Testis (tissue), 3 donors: ENCODE data around the gene GCNT4. TPM values are rescaled to one million over a fixed set of nuclear protein-coding genes. Genes with fewer than 3 reads are reported as not detected.

Experiments
- DNase-seq: peaks from one replicate; pipeline ENCODE4 v3.0.0-alpha.2; 2019
- H3K27ac ChIP-seq, 2 donors: fragments of 200-600 bp; sonication (generic); one replicate each; pipeline ENCODE4 v1.5.1; 2019
- H3K27me3 ChIP-seq: fragments of 200-600 bp; sonication (generic); one replicate; pipeline ENCODE4 v1.5.1; 2019
- H3K36me3 ChIP-seq: fragments of 200-600 bp; sonication (generic); one replicate; pipeline ENCODE4 v1.5.1; 2017; ENCODE audit warnings: low read depth; ENCODE audit errors: missing control alignments
- H3K4me1 ChIP-seq: fragments of 200-600 bp; sonication (generic); one replicate; pipeline ENCODE4 v1.5.1; 2019
- H3K4me3 ChIP-seq, 2 donors: fragments of 200-600 bp; sonication (generic); one replicate each; pipeline ENCODE4 v1.5.1; 2017 to 2019
- H3K9me3 ChIP-seq: fragments of 200-600 bp; sonication (generic); one replicate; pipeline ENCODE4 v1.5.1; 2017
- POLR2A ChIP-seq: fragments of 450-650 bp; IDR thresholded peaks from one replicate; pipeline ENCODE4 v1.6.1; 2017; ENCODE audit warnings: antibody characterized with exemption, mild to moderate bottlenecking, moderate library complexity
- WGBS, 2 donors: methylation state at CpG; one replicate each; pipeline ENCODE4 v1.1.5; 2018; 5-methylcytosine and 5-hydroxymethylcytosine counted together
- intact Hi-C: fragments of 100-400 bp; cut with DNase I; formaldehyde crosslinking; loops from one replicate; pipeline ENCODE4 v1.15.1; 2023; ENCODE audit warnings: low total_unique reads
- polyA plus RNA-seq: library from polyadenylated mRNA; stranded (reverse); fragments of 350-450 nt; fragmentation: Illumina TruSeq; extraction: RNeasy Lipid Tissue Mini Kit (QIAGEN cat#74804); gene quantifications from one replicate; pipeline ENCODE4 v1.2.3, GENCODE V29; 2014; ENCODE audit warnings: low read depth, low replicate concordance; ENCODE audit not compliant: insufficient read depth
- total RNA-seq, 2 donors: library from RNA; depleted of rRNA; stranded (reverse); fragments of >200 nt; gene quantifications; one replicate each; pipeline ENCODE4 v1.2.3, GENCODE V29; 2016
- TF ChIP-seq, protein P1 (sequence below), 3 experiments: fragments of 450-650 bp in 2 of 3; fragments of 200-600 bp in 1 of 3; sonication (generic) in 1 of 3; IDR thresholded peaks; one replicate each; pipeline ENCODE4 v1.5.1; 2016 to 2019; ENCODE audit warnings: antibody characterized with exemption in 3 of 3, mild to moderate bottlenecking in 2 of 3, moderate library complexity in 1 of 3

GCNT4 gene
- total and polyA plus RNA-seq, 3 donors from 2014 or later: 1.8 to 2.8 (median 2.7) TPM

DNA sequence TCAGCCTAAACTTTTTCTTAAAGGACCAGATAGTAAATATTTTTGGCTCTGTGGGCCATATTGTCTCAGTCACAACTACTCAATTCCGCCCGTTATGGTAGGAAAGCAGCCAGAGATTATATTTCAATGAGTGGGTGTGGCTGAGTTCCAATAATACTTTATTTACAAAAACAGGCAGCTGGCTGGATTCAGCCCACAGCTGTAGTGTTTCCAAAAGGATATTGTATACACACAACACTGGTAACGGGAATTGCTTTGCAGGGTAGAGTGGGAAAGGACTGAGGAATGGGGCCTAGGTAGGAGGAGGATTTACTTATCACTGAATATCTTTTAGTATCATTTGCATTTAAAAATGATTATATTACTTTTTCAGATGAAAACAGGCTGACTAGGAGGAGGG is 21.0 kb downstream of the GCNT4 start:
- intact Hi-C loops: no loop called here
- Histone ChIP-seq H3K4me3 (no peak overlapping the region), H3K27me3 (no peaks in the 10 kb centered on the region), H3K27ac (no peak overlapping the region), H3K9me3 (no peaks in the 10 kb centered on the region), H3K36me3 (no peaks in the 10 kb centered on the region), H3K4me1 (no peaks in the 10 kb centered on the region)
- TF ChIP-seq, protein P1, sequence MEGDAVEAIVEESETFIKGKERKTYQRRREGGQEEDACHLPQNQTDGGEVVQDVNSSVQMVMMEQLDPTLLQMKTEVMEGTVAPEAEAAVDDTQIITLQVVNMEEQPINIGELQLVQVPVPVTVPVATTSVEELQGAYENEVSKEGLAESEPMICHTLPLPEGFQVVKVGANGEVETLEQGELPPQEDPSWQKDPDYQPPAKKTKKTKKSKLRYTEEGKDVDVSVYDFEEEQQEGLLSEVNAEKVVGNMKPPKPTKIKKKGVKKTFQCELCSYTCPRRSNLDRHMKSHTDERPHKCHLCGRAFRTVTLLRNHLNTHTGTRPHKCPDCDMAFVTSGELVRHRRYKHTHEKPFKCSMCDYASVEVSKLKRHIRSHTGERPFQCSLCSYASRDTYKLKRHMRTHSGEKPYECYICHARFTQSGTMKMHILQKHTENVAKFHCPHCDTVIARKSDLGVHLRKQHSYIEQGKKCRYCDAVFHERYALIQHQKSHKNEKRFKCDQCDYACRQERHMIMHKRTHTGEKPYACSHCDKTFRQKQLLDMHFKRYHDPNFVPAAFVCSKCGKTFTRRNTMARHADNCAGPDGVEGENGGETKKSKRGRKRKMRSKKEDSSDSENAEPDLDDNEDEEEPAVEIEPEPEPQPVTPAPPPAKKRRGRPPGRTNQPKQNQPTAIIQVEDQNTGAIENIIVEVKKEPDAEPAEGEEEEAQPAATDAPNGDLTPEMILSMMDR (IDR thresholded peaks at IDR 0.05): no peak
- TF ChIP-seq POLR2A: no peak
- DNase-seq: no peak
- 75 to 79% methylated on average over 3 of the region's 3 CpGs for WGBS, 2 donors

DNA sequence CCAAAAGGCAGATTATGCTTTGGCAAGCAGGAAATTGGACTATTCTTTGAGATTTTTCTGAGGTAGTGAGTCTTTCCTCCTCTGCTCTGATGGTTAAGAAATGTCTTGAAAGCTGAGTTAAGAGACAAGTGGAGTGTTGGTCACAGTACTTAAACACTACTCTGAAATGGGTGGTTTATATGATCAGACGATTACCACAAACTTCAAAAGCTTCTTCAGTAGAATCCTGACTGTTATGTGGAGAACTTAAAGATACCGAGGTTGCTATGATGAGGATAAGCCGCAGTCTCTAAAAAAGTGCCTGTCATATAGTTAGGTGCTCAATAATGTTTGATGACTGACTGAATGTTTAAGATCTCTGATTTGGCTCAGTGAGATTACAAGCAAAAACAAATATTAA is 24.3 kb downstream of the GCNT4 start:
- DNase-seq: no peak
- TF ChIP-seq POLR2A: no peak
- TF ChIP-seq, protein P1 (IDR thresholded peaks at IDR 0.05): no peak
- H3K27ac ChIP-seq: no peak overlapping the region
- no peaks in the 10 kb centered on the region for H3K36me3 ChIP-seq
- H3K9me3 ChIP-seq: no peaks in the 10 kb centered on the region
- H3K27me3 ChIP-seq: no peaks in the 10 kb centered on the region
- no peak overlapping the region for H3K4me3 ChIP-seq
- intact Hi-C loops: no loop called here
- WGBS, 2 donors: 90% methylated on average over 3 of the region's 3 CpGs
- no peaks in the 10 kb centered on the region for H3K4me1 ChIP-seq

DNA sequence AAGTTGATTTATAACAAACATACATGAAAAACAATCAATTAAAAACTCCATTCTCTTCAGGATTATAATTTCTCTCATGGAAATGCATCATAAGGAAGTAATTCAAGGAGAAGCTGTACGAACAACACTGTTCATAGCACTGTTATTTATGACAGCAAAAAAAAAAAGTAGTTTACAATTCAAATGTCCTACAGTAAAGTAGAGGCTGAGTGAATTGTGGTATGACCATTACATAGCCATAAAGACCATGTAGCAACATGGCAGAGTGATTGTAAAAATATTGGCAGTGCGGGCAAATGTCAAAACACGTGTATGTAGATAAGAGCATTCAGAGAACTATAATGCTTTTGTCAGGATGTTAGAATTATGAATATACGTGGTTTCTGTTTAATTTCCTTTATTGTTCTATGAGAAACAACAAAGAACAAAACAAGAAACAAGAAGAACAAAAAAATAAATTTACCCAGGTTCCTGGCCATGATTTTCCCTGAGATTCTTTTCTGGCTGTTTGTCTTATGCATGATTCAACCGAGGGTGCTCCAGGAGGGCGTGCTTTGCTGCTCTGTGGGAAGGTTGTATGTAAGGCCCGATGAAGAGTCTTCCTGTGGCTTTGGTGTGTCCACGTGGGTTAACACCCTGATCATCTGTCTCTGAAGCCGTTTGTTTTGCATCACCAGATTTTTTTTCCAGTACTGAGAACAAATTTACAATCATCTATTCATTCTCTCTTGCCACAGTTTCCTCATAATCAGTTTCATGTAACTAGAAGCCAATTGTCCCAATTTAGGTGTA is 28.8 kb downstream of the GCNT4 start:
- 70 to 82% methylated on average over 9 of the region's 9 CpGs for WGBS, 2 donors
- TF ChIP-seq POLR2A: no peak
- TF ChIP-seq, protein P1 (IDR thresholded peaks at IDR 0.05): no peak
- intact Hi-C loops: no loop called here
- H3K36me3 ChIP-seq: no peaks in the 10 kb centered on the region
- H3K4me1 ChIP-seq: peaks cover 6% of the 10 kb centered on the region
- no peak overlapping the region for H3K27ac ChIP-seq
- DNase-seq: no peak
- no peaks in the 10 kb centered on the region for H3K9me3 ChIP-seq
- H3K27me3 ChIP-seq: no peaks in the 10 kb centered on the region
- H3K4me3 ChIP-seq: no peak overlapping the region

DNA sequence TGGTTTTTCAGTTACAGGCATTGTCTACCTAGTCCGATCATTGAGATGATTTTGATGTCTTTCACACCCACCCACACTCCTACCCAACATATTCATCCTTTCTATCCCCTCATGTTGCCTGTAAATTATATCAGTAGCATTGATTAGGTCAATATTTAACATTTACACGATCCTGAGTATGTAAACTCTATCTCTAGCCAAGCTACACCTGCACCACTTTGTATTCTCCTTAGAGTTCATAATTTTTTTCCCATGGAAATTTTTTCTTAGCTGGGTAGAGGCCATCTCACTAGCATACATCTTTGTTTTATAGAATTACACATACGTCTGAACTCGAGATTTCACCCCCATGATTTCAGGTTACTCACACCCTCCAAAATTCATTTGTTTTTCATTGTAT is 30.6 kb downstream of the GCNT4 start:
- no peak for DNase-seq
- H3K27me3 ChIP-seq: no peaks in the 10 kb centered on the region
- no peaks in the 10 kb centered on the region for H3K36me3 ChIP-seq
- H3K9me3 ChIP-seq: no peaks in the 10 kb centered on the region
- intact Hi-C loops: no loop called here
- no peak overlapping the region for H3K27ac ChIP-seq
- H3K4me3 ChIP-seq: no peak overlapping the region
- 74 to 85% methylated on average over 4 of the region's 4 CpGs for WGBS, 2 donors
- TF ChIP-seq POLR2A: no peak
- TF ChIP-seq, protein P1 (IDR thresholded peaks at IDR 0.05): no peak
- H3K4me1 ChIP-seq: peaks cover 6% of the 10 kb centered on the region

DNA sequence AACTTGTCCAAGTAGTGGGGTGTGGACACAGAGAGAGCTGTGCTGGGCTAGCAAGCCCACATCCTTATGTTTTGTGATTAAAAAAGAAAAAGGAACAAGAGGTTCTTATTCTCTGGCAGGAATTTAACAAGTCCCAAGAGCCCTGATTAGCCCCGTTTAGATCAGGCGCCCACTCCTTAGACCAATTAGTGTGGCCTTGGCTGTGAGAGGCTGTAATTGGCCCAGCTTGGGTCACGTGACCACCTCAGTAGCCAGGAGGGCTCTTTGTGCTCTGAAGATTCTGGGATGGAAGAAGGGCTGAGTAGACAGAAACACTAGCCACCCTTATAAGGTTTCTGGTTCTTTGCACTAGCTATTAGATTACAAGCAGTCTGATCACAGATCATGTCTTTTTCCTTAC is 31.1 kb downstream of the GCNT4 start:
- TF ChIP-seq, protein P1 (IDR thresholded peaks at IDR 0.05): no peak
- TF ChIP-seq POLR2A: no peak

More for the DNA sequence above, 31.1 kb downstream of the GCNT4 start:
- intact Hi-C loops: no loop called here
- Histone ChIP-seq H3K9me3 (no peaks in the 10 kb centered on the region), H3K27me3 (no peaks in the 10 kb centered on the region), H3K27ac (peak overlapping the region; percentile 15 to 35), H3K36me3 (no peaks in the 10 kb centered on the region), H3K4me1 (peaks cover 6% of the 10 kb centered on the region), H3K4me3 (no peak overlapping the region)
- DNase-seq: peak; percentile 88
- WGBS, 2 donors: 15 to 25% methylated on average over 3 of the region's 3 CpGs
